ENCODE data around the gene PTPRG.

PTPRG gene

DNA sequence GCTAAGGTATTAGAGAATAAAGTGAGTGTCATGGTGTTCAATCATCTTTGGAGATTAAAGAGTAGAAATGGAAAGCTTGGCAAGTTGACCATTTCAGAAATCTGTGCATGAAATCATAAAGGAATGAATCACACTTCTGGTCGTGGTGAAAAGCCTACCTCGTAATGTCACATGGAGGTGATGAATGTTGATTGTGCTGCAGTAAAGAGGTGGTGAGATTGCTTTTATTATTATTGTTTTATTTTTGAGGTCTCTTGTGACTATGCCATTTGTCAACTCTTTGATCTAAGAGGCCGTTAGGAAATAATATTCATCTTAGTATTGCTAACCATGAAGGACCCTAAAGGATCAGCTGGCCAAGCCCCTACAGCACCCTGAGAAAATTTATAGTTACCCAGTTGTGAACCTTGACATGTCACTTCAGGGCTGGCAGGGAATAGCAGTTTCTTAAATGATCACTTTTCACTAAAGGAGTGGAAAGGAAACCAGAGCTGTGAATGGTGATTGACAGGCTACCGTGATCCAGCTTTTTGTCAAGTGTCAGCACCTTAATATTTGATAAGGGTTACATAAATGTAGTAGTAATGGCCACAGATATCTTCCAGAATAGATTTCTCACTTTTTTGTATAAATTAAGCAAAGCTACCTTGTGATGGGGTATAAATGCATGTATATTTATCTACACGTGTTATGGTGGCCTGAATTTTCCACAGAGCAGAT is 203.9 kb downstream of the PTPRG start:
- DNase-seq (ENCODE audit: low read depth in 2 of 2), result no peak

DNA sequence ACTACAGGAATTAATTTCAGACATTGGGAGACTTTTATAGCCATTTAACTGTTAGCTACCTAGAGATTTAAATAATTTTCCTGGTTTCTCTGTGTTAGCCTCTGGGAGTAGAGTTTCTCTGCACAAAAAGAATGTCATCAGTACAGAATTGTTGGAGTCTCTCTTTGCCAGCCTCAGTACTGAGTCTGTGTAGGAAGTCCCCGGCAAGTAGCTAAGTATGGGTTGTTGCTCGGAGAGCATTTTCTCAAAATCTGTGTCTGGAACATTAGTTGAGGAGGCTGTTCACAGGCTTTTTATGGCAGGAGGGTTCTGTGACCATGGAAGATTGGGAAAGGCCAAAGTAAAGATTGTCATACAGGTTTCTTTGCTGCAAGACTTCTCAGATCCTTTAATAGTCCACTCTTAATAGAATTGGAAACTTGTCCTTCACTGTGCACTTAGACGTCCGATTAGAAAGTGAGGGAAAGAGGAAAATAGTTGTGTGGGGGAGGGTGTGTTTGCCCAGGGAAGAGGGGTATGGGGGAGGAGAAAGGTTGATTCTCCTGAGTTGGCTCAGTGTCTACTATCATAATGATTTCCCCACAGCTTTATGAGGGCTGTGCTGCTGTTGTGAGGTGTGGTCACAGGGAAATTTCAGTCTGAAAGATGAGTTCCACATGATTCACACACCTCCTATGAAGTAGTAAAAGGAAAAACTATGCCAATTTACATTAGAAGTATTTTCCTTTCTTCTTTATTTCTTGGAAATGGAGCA is 207.1 kb downstream of the PTPRG start:
- no peak for DNase-seq (ENCODE audit: low read depth in 2 of 2)

DNA sequence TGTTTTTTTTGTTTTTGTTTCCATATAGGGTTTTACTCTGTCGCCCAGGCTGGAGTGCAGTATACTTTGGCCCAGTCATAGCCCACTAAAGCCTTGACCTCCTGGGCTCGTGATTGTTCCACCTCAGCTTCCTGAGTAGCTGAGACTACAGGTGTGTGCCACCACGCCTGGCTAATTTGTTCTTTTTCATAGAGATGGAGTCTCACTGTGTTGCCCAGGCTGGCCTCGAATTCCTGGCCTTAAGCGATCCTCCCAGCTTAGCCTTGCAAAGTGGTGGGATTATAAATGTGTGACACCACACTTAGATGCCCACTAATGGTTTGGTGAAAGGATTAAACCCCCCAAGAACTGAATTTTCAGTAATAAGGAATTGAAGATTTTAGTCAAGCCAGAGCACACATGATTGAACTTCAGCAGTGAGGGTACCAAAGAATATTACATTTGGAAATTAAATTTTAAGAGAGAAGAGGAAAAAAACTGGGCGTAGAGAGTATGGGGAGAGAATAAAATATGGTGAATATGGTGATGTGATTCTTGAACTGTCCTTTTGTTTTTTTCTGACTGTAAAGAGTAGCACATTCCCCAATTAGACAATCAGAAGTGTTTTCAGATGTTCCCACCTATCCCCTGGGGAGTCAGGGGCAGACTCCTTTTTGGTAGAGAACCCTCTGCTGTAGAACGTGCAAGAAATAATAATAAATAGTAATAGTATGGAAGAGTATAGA is 208.1 kb downstream of the PTPRG start:
- no peak for DNase-seq (ENCODE audit: low read depth in 2 of 2)

DNA sequence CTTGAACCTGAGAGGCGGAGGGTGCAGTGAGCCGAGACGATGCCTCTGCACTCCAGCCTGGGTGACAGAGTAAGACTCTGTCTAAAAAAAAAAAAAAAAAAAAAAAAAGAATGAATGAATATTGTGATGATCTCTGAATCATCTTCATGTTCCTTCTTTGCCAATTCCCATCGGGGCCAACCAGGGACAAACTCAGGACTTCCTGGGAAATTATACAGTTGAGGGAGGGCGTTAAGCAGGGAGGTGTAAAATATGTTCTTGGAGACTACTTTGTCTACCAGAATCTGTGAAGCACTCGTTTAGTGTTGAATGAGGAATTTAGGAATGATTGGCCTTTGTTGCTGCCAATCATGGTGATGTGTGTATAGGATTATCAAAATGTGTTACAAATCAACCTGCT is 210.6 kb downstream of the PTPRG start:
- DNase-seq (ENCODE audit: low read depth in 2 of 2), result no peak

DNA sequence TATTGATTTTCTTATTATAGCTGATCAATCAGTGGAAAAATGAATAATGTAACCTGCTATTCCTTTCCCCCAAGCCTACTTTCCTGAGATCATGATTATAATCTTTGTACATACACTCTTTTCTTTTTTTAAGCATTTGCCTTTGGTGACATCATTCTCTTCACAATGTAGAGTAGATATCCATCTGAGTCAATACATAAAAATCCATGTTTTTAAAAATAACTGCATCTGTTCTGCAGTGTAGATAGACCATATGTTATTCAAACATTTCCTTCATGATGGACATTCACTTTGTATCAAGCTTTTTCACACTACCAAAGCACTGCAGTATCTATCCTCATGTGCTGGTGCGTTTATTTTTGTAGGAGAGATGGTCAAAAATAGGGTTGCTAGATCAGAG is 211.1 kb downstream of the PTPRG start:
- no peak for DNase-seq (ENCODE audit: low read depth in 2 of 2)

DNA sequence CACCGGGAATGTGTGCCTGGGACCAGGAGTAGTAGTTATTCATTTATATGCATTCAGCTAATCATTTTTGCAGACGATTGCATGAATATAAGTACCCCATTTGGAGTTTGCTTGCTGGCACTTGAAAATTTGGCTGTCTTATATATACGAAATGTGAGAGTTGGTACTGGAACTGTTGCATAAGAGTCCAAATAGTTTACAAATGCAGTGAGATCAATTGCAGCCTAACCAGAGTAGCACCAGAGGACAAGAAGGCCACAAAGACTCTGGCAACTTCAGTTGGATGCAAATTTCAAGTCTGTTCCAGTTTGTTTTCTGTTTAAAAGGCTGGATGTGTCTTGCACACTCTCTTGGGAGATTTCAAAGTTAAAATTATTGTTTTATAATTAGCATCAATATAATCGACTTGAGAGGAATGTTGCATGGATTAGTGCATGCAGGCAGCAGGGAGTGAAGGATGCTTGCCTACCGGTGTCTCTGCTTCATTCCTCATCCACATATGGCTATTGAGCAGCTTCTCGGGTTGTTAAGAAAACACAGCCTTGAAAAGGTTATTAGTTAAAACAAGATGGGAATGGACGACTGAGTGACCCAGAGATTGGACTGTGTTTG is 213.0 kb downstream of the PTPRG start:
- DNase-seq (ENCODE audit: low read depth in 2 of 2), result no peak

DNA sequence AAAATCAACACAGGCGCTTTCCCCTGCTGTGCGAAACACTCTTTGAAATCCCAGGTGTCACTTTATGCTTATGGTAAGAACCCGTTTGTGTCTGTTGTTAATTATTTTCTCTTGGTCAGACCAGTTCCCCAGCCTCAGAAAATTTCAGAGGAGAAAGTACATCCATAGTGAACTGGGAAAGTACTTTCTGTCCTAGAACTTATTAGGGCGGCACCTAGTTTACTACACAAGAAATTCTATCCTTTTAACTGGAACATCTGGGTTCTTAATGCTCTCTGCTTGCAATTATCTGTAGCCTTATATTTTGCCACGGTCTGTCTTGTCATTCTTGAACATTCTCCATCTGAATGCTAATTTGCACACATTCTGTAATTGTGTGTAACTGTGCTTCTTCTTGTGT is 215.0 kb downstream of the PTPRG start:
- no peak for DNase-seq (ENCODE audit: low read depth in 2 of 2)

DNA sequence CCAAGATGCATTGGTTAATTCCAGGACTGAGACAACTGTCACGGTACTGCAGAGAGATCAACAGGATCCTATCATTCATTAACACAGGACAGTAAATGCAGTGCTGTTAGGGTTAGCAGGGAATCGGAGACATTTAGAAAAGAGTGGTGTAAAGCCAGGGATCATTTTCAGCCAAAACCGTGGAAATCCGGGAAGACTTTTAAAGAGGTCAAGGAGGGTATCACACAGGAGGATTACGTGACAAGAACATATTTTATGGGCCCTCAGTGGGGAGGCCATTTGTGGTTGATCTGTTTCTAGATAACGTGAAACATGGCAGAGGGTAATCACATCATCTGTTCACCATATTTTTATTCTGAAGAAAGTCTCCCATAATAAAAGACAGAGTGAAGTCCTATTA is 216.1 kb downstream of the PTPRG start:
- no peak for DNase-seq (ENCODE audit: low read depth in 2 of 2)

DNA sequence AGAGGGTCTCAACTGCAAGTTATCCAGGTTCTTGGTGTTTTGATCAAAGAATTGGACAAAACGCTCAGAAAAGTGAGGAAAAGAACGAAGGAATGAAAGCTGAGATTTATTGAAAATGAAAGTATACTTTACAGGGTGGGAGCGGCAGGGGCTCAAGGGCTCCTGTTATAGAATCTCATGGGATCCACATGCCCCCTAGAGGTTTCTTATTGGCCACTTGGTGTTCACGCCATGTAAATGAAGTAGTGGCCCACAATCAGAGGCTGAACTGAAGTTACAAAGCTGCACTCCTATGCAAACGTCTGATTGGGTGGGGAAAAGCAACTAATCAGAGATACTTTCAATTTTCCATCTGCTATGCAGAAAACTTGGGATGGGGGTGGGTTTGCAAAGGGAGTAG is 216.7 kb downstream of the PTPRG start:
- DNase-seq (ENCODE audit: low read depth in 2 of 2), result no peak

DNA sequence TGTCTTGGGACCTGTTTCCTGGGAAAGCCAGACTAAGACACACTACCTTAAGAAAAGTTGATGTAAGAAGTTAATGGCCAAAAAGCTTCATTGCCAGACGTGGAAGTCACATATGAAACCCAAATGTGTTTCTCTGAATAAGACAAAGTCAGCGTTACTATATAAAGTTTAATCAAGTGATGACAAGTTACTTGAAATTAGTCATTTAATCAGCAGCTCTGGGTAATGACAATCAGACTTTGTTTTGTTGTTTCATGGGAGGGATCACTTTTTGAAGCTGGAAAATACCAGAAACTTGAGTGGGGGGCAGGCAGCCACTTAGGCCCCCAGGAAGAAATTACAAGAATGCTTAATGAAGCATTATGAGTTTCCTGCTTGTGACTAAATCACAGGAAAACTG is 218.6 kb downstream of the PTPRG start:
- DNase-seq (ENCODE audit: low read depth in 2 of 2), result no peak

DNA sequence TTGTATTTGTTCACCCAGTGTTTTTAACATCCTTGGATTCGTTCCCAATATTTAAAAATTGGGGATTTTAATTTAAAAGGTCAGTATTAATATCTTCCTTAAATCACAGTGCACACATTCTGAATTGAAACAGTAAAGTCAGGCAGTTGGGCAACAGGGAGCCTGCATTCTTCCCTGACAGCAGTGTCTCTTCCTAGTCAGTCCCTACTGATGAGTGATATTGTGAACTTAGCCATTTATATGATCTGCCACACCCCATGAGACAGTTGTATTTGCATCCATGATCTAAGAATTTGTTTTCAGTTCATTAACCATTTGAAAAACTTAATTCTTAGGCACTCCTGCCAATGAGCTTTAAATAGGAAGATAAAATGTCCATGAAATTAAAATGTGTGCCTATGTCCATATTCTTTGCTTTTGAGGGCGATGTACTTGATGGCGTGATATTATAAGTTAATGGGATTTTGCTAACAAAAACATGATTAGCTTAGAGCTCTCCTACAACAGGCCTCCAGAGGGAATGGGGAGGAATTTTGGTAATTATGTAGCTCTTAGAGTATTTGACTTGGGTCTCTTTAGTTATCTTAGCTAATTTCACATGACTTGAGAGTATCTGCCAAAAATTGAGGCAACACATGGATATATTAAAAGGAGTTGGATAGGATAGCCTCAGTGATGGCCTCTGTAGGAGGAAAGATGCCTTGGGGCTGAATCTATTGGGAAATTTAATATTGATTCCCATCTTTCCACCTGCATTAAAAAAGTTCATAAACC is 219.3 kb downstream of the PTPRG start:
- DNase-seq (ENCODE audit: low read depth in 2 of 2), result no peak

DNA sequence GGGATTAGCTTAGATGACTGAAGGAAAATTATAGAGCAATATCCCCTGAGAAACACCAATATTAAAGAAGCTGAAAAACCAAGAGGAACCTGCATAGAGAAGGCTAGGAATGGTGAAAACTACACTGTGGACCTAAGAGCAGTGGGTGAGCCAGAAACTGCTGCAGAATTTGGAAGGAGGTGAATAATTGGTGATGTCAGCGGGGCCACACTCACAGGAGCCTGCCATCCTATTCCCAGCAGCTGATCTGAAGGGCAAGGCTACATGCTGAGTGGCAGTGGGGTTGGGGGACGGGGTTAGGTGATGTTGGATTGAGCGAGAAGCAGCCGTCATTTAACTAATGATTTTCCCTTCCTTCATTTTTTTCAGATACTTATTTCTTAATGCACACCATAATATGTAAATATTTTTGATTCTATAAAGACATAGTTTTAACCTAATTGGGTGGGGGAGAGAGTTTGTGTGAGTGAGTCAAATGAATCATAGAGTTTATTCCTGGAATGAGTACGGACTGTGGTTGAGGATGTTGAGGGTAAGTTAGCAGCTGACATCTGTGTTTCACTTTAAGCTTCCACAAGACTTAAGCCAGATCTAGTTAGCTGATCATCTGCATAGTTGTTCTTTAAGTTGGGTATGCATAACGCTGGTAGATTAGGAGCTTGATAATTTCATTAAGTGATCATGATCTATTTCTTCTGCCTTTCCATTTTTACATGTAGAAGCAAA is 222.8 kb downstream of the PTPRG start:
- DNase-seq (ENCODE audit: low read depth in 2 of 2), result no peak

DNA sequence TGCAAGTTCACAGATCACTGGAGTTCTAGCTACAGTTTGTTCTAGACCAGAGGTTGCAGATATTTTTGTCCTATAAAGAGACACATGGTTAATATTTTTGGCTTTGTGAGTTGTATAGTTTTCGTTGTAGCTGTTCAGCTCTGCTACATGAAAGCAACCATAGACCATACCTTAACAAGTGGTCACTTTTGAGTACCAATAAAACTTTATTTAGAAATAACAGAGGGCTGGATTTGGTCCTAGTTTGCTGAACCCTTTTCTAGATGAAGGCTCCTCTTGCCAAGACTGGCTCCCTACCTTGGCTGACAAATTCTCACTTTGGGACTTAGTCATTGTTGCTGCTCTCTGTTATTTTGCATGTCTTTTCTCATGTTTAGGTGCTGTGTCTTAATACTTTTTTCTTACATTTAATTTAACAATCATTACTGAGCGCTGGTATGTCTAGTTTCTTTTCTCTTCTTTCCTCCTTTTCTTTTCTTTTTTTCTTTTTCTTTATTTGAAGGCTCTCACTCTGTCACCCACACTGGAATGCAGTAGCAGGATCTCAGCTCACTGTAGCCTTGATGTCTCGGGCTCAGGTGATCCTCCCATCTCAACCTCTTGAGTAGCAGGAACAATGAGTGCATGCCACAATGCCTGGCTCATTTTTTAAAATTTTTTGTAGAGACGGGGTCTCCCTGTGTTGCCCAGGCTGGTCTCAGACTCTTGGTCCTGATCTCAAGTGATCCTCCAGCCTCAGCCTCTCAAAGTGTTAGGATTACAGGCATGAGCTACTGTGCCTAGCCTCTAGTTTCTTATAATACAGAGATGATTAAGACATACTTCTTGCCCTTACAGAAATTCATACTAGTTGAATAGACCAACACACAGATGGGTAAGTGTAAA is 227.5 kb downstream of the PTPRG start:
- no peak for DNase-seq (ENCODE audit: low read depth in 2 of 2)

DNA sequence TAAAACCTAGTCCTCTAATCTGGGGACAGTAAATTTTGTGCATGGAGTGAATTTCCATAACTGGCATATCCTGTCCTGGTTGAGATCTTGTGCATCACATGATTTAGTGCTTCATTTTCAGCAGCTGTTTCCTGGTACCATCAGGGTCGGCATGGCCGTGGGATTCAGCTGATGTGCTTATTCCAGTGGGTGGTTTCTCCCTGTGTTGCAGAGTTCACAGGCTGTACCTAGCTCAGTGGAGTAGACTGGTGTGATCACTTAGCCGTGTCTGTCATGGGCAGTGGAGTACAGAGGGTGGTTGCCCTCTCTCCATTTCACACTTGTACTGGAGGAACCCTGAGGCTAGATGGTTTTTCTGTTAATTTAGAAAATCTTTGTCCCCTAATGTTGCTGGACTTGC is 228.5 kb downstream of the PTPRG start:
- no peak for DNase-seq (ENCODE audit: low read depth in 2 of 2)

DNA sequence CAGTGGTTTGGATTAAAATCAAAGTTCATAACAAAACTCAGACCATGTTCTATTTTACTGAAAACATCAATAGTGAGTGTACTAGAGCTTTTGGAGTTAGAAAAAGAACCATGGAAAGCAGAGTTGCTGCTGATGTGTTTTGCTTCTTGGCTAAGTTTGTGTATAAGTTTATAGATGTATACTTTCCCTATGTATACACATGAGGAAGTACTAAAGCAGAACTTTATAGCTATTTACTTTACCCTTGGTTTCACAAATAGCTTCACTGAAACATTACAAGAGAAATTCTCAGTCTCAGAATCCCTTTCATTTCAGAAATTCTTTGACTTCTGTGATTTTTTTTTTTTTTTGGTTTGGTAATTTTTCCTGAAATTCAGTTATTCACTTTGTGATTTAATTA is 229.0 kb downstream of the PTPRG start:
- no peak for DNase-seq (ENCODE audit: low read depth in 2 of 2)

DNA sequence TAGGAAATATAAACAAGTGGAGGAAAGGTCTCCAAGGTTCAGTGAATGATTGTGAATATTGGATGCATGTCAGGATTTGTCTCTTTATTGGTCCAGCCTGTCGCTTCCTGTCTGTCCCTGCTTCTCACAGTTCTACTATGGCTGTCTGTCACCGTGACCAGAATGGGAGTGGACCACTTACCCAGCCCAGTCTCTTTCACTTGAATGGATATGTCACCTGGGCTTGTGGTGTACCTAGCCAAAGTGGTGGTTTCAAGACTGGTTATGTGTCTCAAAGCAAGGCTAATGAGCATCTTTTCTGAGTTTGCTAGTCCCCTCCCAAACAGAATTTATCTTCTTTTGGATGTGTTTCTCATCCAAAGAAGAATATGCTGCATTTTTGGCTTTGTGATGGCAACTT is 231.7 kb downstream of the PTPRG start:
- no peak for DNase-seq (ENCODE audit: low read depth in 2 of 2)

DNA sequence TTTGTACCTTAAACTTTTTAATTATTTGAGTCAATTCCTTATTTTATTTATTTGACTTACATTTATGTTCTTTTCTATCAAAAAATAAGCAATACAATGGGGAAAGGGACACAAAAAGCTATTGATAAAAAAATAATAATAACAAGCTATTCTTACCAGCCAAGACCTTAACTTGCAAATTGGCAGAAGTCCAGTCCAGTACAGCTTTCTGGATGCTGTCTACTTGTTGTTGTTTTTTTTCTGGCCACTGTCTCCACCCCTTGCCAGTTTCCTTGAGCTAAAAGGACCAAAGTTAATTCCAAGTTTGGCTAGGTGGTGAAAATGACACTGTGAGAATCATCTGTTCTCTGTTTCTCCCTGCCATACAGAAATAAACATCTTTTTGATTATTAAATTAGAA is 232.2 kb downstream of the PTPRG start:
- no peak for DNase-seq (ENCODE audit: low read depth in 2 of 2)

DNA sequence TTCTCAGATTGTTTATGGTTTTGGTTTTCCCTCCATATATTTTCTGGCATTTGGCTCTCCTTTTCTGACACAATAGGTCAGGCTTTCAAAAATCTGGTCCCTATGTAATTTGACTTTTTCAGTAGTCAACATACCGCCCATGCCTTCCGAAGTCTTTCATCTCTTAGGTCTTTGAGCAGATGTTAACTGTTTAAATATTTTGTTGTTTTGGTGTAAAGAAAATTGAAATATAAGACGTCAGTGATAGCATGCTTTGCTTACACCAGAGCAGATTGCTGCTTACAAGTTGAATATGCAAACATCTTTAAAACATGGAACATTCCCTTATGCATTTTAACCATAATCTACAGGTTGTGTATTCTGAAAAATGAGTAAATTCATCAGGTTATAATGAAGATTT is 233.0 kb downstream of the PTPRG start:
- no peak for DNase-seq (ENCODE audit: low read depth in 2 of 2)

DNA sequence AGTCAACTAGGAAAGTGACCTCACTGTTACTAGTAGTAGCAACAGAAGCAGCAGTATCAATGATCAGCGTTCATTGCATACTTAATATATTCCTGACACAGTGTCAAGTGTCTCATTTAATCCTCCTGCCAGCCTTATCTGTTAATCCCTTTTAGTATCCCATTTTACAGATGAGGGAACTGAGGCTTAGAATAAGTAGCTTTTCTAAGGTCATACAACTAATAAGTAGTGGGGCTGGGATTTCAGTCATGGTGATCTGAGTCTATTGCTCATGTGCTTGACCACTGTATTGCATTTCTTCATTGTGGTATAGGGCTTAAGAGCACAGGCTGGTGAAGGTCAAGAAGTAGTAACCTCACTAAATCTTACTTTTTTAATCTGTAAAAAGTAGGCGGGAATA is 233.6 kb downstream of the PTPRG start:
- no peak for DNase-seq (ENCODE audit: low read depth in 2 of 2)

DNA sequence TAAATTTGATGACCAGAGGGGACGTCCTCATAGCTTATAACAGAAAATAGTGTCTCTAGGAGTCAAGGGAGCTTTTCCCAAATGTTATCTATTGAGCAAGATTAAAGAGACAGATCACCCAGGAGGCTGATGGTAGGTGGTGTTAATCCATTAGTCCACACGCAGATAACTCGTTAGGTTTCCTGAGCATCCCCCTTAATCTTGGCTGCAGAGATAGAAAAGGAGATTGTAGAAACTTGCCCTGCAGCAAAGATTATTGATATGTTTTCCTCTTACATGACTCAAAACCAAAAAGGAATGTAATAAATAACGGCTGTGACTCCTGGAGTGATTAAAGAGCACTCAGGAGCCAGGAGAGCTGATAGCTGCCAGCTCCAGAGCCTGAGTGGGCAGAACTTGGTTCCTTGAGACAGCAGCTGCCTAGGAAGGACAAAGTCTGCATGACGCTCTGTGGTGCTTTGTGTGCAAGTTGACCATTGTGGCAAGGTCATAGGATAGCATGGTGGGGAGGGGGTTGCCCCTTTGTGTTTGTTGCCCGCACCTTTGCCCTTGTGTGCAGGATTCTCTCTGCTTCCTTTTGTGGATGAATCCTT is 234.8 kb downstream of the PTPRG start:
- no peak for DNase-seq (ENCODE audit: low read depth in 2 of 2)

Measured in activated CD4-positive, alpha-beta T cell treated with anti-CD3 and anti-CD28 coated beads for 24 hours (primary cell).